ENCODE data around the gene UBXN2A.
A peak's percentile ranks its signal among the peaks of the same experiment; 100 is the strongest.

UBXN2A gene
- 17.1 to 27.3 (median 19.6) reads per million in 3 donors for total RNA-seq

GRCh38 chr2:23939987-23940717 is at the start of gene UBXN2A:
Gene UBXN2A (plus strand): TSS chr2:23940463. CDS start chr2:23958315, 17,852 bp downstream.
- H3K4me1 ChIP-seq (ENCODE audit: control insufficient read depth, insufficient read depth, low read length, poor library complexity, severe bottlenecking), result peaks cover 5% of the 10 kb centered on the region
- peak within 1 kb of the TSS; percentile 86 for H3K4me3 ChIP-seq (ENCODE audit: insufficient read depth, low read depth, low read length, poor library complexity, severe bottlenecking)
- no peaks in the 10 kb centered on the region for H3K36me3 ChIP-seq (ENCODE audit: control insufficient read depth, insufficient read depth, low read length)
- no peaks in the 10 kb centered on the region for H3K27me3 ChIP-seq (replicated peaks; ENCODE audit: control insufficient read depth, insufficient read depth, low read length, poor library complexity, severe bottlenecking)
- peak within 1 kb of the TSS; percentile 69 for H3K27ac ChIP-seq (ENCODE audit: insufficient read depth, low read length, poor library complexity, severe bottlenecking)
- peak; percentile 50 to 64 (median 63) for DNase-seq
- no peaks in the 10 kb centered on the region for H3K9me3 ChIP-seq (ENCODE audit: control insufficient read depth, low read length)

- no peaks in the 10 kb centered on the region for H3K4me1 ChIP-seq (ENCODE audit: control insufficient read depth, insufficient read depth, low read length, poor library complexity, severe bottlenecking)
- H3K27me3 ChIP-seq (replicated peaks; ENCODE audit: control insufficient read depth, insufficient read depth, low read length, poor library complexity, severe bottlenecking), result no peaks in the 10 kb centered on the region
- no peak overlapping the region for H3K4me3 ChIP-seq (ENCODE audit: insufficient read depth, low read depth, low read length, poor library complexity, severe bottlenecking)
- H3K36me3 ChIP-seq (ENCODE audit: control insufficient read depth, insufficient read depth, low read length), result no peaks in the 10 kb centered on the region
- H3K9me3 ChIP-seq (ENCODE audit: control insufficient read depth, low read length), result no peaks in the 10 kb centered on the region
- no peak overlapping the region for H3K27ac ChIP-seq (ENCODE audit: insufficient read depth, low read length, poor library complexity, severe bottlenecking)
- no peak for DNase-seq
Measured at GRCh38 chr2:23900133-23900532, 40.1 kb upstream of the UBXN2A start.

- Histone ChIP-seq H3K9me3 (ENCODE audit: control insufficient read depth, low read length) (no peaks in the 10 kb centered on the region), H3K27me3 (replicated peaks; ENCODE audit: control insufficient read depth, insufficient read depth, low read length, poor library complexity, severe bottlenecking) (no peaks in the 10 kb centered on the region), H3K27ac (ENCODE audit: insufficient read depth, low read length, poor library complexity, severe bottlenecking) (no peak overlapping the region), H3K4me1 (ENCODE audit: control insufficient read depth, insufficient read depth, low read length, poor library complexity, severe bottlenecking) (no peaks in the 10 kb centered on the region), H3K36me3 (ENCODE audit: control insufficient read depth, insufficient read depth, low read length) (no peaks in the 10 kb centered on the region), H3K4me3 (ENCODE audit: insufficient read depth, low read depth, low read length, poor library complexity, severe bottlenecking) (no peak overlapping the region)
- no peak for DNase-seq
Measured at GRCh38 chr2:23900541-23901322, 39.5 kb upstream of the UBXN2A start.

GRCh38 chr2:23901966-23902846 is 38.1 kb upstream of the UBXN2A start:
- Histone ChIP-seq H3K27ac (ENCODE audit: insufficient read depth, low read length, poor library complexity, severe bottlenecking) (no peak overlapping the region), H3K36me3 (ENCODE audit: control insufficient read depth, insufficient read depth, low read length) (no peaks in the 10 kb centered on the region), H3K4me3 (ENCODE audit: insufficient read depth, low read depth, low read length, poor library complexity, severe bottlenecking) (no peak overlapping the region), H3K27me3 (replicated peaks; ENCODE audit: control insufficient read depth, insufficient read depth, low read length, poor library complexity, severe bottlenecking) (no peaks in the 10 kb centered on the region), H3K4me1 (ENCODE audit: control insufficient read depth, insufficient read depth, low read length, poor library complexity, severe bottlenecking) (no peaks in the 10 kb centered on the region), H3K9me3 (ENCODE audit: control insufficient read depth, low read length) (no peaks in the 10 kb centered on the region)
- no peak for DNase-seq

GRCh38 chr2:23903034-23903433 is 37.2 kb upstream of the UBXN2A start:
- Histone ChIP-seq H3K9me3 (ENCODE audit: control insufficient read depth, low read length) (no peaks in the 10 kb centered on the region), H3K4me1 (ENCODE audit: control insufficient read depth, insufficient read depth, low read length, poor library complexity, severe bottlenecking) (no peaks in the 10 kb centered on the region), H3K36me3 (ENCODE audit: control insufficient read depth, insufficient read depth, low read length) (no peaks in the 10 kb centered on the region), H3K27ac (ENCODE audit: insufficient read depth, low read length, poor library complexity, severe bottlenecking) (no peak overlapping the region), H3K4me3 (ENCODE audit: insufficient read depth, low read depth, low read length, poor library complexity, severe bottlenecking) (no peak overlapping the region), H3K27me3 (replicated peaks; ENCODE audit: control insufficient read depth, insufficient read depth, low read length, poor library complexity, severe bottlenecking) (no peaks in the 10 kb centered on the region)
- DNase-seq, result no peak

- H3K27ac ChIP-seq (ENCODE audit: insufficient read depth, low read length, poor library complexity, severe bottlenecking), result no peak overlapping the region
- H3K27me3 ChIP-seq (replicated peaks; ENCODE audit: control insufficient read depth, insufficient read depth, low read length, poor library complexity, severe bottlenecking), result no peaks in the 10 kb centered on the region
- H3K4me3 ChIP-seq (ENCODE audit: insufficient read depth, low read depth, low read length, poor library complexity, severe bottlenecking), result no peak overlapping the region
- DNase-seq, result no peak
- H3K36me3 ChIP-seq (ENCODE audit: control insufficient read depth, insufficient read depth, low read length), result no peaks in the 10 kb centered on the region
- H3K4me1 ChIP-seq (ENCODE audit: control insufficient read depth, insufficient read depth, low read length, poor library complexity, severe bottlenecking), result no peaks in the 10 kb centered on the region
- no peaks in the 10 kb centered on the region for H3K9me3 ChIP-seq (ENCODE audit: control insufficient read depth, low read length)
Measured at GRCh38 chr2:23904215-23904614, 36.0 kb upstream of the UBXN2A start.

- H3K4me3 ChIP-seq (ENCODE audit: insufficient read depth, low read depth, low read length, poor library complexity, severe bottlenecking), result no peak overlapping the region
- no peak overlapping the region for H3K27ac ChIP-seq (ENCODE audit: insufficient read depth, low read length, poor library complexity, severe bottlenecking)
- no peaks in the 10 kb centered on the region for H3K36me3 ChIP-seq (ENCODE audit: control insufficient read depth, insufficient read depth, low read length)
- no peaks in the 10 kb centered on the region for H3K4me1 ChIP-seq (ENCODE audit: control insufficient read depth, insufficient read depth, low read length, poor library complexity, severe bottlenecking)
- no peaks in the 10 kb centered on the region for H3K27me3 ChIP-seq (replicated peaks; ENCODE audit: control insufficient read depth, insufficient read depth, low read length, poor library complexity, severe bottlenecking)
- no peaks in the 10 kb centered on the region for H3K9me3 ChIP-seq (ENCODE audit: control insufficient read depth, low read length)
- DNase-seq, result no peak
Measured at GRCh38 chr2:23904692-23905091, 35.6 kb upstream of the UBXN2A start.

- DNase-seq, result no peak
- Histone ChIP-seq H3K27me3 (replicated peaks; ENCODE audit: control insufficient read depth, insufficient read depth, low read length, poor library complexity, severe bottlenecking) (no peaks in the 10 kb centered on the region), H3K36me3 (ENCODE audit: control insufficient read depth, insufficient read depth, low read length) (no peaks in the 10 kb centered on the region), H3K4me1 (ENCODE audit: control insufficient read depth, insufficient read depth, low read length, poor library complexity, severe bottlenecking) (no peaks in the 10 kb centered on the region), H3K9me3 (ENCODE audit: control insufficient read depth, low read length) (no peaks in the 10 kb centered on the region), H3K27ac (ENCODE audit: insufficient read depth, low read length, poor library complexity, severe bottlenecking) (no peak overlapping the region), H3K4me3 (ENCODE audit: insufficient read depth, low read depth, low read length, poor library complexity, severe bottlenecking) (no peak overlapping the region)
Measured at GRCh38 chr2:23905155-23905554, 35.1 kb upstream of the UBXN2A start.

GRCh38 chr2:23912054-23912453 is 28.2 kb upstream of the UBXN2A start:
- Histone ChIP-seq H3K9me3 (ENCODE audit: control insufficient read depth, low read length) (no peaks in the 10 kb centered on the region), H3K27ac (ENCODE audit: insufficient read depth, low read length, poor library complexity, severe bottlenecking) (no peak overlapping the region), H3K4me3 (ENCODE audit: insufficient read depth, low read depth, low read length, poor library complexity, severe bottlenecking) (no peak overlapping the region), H3K4me1 (ENCODE audit: control insufficient read depth, insufficient read depth, low read length, poor library complexity, severe bottlenecking) (peaks cover 8% of the 10 kb centered on the region), H3K36me3 (ENCODE audit: control insufficient read depth, insufficient read depth, low read length) (no peaks in the 10 kb centered on the region), H3K27me3 (replicated peaks; ENCODE audit: control insufficient read depth, insufficient read depth, low read length, poor library complexity, severe bottlenecking) (no peaks in the 10 kb centered on the region)
- DNase-seq, result no peak
